Endometrial microvascular endothelial cells (primary cell): ENCODE measurements around the gene PRR19. TPM values are rescaled to one million over a fixed set of nuclear protein-coding genes. Genes with fewer than 3 reads are reported as not detected.

Experiments
- in situ Hi-C: cut with HindIII; loops from 2 replicates; pipeline ENCODE4 v1.10.0; 2017; ENCODE audit warnings: low sequenced_read_pairs, low pct_unique_long_range_greater_than_20kb; ENCODE audit errors: inconsistent ontology term
- total RNA-seq: library from RNA; depleted of rRNA; stranded (reverse); fragments of >200 nt; gene quantifications from one replicate; pipeline ENCODE4 v1.2.3, GENCODE V29; 2015; ENCODE audit errors: inconsistent ontology term

The PRR19 gene
- total RNA-seq, 1 donor from 2014 or later = 1.7 TPM

DNA sequence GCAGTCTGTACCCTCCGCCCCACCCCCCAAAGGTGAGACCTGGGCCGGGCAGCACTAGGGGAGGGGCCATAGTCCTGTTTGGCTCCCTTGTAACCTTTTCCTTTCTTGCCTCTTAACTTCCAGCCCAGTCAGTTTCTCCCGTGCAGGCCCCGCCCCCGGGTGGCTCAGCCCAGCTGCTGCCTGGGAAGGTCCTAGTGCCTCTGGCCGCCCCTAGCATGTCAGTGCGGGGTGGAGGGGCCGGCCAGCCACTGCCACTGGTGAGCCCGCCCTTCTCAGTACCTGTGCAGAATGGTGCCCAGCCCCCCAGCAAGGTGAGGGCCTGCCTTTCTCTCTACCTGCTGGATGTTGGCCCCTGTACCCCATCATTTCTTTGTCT is 10.5 kb upstream of the PRR19 start:
- in situ Hi-C loops = no loop called here

DNA sequence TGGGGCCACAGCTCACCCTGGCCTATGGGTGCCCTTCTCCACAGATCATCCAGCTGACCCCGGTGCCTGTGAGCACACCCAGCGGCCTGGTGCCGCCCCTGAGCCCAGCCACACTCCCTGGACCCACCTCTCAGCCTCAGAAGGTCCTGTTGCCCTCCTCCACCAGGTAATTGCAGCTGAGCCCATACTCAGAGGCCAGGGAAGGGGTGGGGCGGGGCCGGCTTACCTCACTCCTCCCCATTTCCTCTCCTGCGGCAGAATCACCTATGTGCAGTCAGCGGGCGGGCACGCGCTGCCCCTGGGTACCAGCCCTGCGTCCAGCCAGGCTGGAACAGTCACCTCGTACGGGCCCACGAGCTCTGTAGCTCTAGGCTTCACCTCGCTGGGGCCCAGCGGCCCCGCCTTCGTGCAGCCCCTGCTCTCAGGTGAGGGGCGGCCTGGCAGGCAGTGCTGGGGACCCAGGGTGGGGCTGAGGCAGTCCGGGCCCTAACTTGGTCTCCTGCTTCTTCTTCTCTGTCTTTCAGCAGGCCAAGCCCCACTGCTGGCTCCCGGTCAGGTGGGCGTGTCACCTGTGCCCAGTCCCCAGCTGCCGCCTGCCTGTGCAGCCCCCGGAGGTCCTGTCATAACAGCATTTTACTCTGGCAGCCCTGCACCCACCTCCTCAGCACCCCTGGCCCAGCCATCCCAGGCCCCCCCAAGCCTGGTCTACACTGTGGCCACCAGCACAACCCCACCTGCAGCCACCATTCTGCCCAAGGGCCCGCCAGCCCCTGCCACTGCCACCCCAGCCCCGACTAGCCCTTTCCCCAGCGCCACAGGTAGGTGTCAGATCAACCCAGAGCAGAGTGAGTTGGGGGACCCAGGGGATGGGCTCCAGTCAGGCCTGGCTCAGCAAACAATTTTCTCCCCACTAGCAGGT is 9.6 kb upstream of the PRR19 start:
- in situ Hi-C loops = no loop called here

GRCh38 chr19:42292963-42293362 is 9.0 kb upstream of the PRR19 start:
- in situ Hi-C loops = no loop called here

DNA sequence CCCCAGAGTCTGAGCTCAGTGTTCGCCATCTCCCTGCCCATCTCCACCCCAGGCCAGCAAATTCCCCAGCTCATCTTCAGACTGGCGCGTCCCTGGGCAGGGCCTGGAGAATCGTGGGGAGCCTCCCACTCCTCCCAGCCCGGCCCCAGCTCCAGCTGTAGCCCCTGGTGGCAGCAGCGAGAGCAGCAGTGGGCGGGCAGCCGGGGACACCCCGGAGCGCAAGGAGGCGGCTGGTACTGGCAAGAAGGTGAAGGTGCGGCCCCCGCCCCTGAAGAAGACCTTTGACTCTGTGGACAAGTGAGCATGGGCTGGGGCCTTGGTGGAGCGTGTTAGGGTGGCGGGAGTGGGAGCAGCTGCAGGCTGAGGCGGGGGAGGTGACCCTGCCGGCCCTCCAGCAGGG is 8.4 kb upstream of the PRR19 start:
- in situ Hi-C loops = no loop called here

DNA sequence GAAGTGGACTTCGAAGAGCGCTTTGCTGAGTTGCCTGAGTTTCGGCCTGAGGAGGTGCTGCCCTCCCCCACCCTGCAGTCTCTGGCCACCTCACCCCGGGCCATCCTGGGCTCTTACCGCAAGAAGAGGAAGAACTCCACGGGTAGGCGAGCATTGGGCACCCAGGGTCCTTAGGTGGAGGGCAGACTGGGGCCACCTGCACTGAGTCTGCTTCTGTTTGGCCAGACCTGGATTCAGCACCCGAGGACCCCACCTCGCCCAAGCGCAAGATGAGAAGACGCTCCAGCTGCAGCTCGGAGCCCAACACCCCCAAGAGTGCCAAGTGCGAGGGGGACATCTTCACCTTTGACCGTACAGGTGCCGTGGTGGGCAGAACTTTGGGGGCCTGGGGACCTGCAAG is 8.0 kb upstream of the PRR19 start:
- in situ Hi-C loops = no loop called here

DNA sequence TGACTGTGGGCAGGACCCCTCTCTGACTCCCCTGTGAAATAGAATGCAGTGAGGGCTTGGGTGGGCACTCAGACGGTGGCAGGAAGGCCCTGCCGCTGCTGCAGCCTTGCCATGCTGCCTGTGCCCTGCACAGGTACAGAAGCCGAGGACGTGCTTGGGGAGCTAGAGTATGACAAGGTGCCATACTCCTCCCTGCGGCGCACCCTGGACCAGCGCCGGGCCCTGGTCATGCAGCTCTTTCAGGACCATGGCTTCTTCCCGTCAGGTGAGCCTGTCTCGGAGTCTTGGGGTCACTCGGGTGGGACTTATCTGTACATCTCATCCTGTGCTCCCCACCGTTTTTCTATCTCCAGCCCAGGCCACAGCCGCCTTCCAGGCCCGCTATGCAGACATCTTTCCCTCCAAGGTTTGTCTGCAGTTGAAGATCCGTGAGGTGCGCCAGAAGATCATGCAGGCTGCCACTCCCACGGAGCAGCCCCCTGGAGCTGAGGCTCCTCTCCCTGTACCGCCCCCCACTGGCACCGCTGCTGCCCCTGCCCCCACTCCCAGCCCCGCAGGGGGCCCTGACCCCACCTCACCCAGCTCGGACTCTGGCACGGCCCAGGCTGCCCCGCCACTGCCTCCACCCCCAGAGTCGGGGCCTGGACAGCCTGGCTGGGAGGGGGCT is 7.3 kb upstream of the PRR19 start:
- in situ Hi-C loops = no loop called here

DNA sequence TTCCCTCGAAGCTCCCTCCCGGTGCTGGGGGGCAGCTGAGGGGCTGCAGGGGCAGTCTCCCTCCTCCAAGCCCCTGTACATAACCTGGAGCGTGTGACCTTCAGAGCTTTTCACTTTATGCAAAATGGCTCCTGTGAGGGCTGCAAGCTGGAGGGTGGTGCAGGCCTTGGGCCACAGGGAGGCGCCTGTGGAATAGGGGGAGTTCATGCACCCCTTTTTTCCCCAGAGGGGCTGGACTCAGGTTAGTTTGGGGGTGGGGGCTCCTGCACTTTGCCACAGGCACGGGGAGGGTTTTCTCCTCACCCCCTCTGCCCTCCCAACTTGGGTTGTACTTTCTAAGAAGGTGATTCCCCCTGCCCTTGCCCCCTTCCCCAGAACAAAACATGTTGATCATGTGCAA is 6.6 kb upstream of the PRR19 start:
- in situ Hi-C loops = no loop called here

DNA sequence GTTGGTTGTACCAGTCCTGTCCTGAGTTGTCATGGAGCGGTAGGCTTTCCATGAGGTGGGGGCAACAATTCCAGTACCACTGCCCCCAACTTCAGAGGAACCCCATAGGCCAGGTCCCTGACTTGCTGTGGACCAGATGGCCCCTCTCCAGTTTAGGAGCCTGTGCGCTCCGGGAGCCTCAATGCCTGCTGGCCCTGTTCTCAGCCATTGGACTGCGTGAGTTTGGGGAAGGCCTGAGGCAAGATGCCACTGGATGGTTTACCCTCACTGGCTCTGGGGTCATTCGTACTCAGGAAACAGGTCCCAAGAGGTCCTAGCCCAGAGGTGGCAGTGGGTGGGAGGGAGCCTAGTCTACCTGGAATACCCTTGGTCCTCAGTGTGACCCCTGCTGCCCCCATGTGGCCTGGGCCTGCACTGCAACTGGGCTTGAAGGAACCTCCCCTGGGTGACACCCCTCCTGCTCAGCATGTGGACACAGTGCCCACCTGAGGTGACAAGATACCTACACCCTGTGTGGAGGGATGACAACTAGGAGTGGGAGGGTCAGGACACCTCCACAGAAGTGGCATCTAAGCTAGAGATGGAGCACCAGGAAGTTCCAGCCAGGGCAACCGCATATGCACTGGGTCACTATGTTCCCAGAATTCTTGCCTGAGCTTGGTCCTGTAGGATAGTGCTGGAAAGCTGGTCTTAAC is 6.0 kb upstream of the PRR19 start:
- in situ Hi-C loops = no loop called here

GRCh38 chr19:42297039-42297438 is 4.9 kb upstream of the PRR19 start:
- in situ Hi-C loops = no loop called here

GRCh38 chr19:42303101-42303464 is 1.2 kb downstream of the PRR19 start:
- in situ Hi-C loops = no loop called here

- in situ Hi-C loops = no loop called here
These were observed 1.9 kb downstream of the PRR19 start for GRCh38 chr19:42303876-42304275.

DNA sequence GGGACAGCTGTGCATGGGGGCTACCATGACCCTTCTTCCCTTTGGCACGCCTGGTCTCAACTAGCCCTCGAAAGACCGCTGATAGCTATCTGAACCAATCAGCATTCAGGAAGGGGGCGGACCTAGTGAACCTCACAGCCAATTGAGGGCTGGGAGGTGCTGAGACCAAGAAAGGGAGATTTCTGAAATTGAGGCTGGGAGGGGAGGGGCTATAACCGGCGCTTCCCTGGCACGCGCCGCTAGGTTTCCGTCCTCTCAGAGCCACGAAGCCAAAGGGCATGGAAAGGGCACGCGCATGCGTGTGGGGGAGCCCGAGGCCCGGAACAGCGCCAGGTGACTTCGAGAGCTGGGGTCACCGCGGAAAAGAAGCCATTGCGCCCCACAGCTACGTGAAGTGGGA is 4.7 kb downstream of the PRR19 start:
- in situ Hi-C loops = no loop called here

DNA sequence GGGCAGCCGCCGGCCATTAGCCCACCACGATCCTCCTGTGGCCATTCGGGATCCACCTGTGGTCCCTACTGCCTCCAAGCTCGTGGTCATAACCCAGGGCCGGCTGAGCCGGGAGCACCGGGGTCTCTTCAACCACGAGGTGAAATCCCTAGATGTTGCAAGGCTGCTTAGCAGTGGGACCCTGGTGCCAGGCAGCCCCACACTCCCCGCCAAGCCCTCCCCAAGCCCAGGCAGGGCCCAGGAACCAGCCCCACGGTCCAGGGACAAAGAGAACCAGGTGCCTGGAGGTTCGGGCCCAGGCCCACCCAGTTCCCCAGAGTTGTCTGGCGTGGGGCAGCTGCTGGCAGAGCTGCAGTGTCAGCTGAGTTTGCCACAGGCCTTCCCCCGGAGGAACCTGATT is 7.8 kb downstream of the PRR19 start:
- in situ Hi-C loops = no loop called here

DNA sequence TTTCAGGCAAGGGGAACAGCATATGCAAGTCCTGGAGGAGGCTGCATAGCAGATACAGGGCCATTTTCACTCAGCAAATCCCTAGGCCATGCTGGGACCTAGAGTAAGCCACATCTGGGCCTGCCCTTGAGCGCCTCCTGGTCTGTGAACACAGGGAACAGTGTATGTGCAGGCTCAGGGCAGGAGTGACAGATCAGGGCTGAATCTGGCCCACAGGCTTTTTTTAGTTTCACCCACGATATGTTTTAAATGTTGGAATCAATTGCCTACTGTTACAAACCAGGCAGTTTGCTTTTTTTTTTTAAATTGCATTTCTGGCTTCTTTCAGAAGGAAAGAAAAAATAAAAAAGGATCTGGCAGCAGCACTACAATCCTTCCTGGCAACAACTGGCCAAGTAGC is 9.7 kb downstream of the PRR19 start:
- in situ Hi-C loops = no loop called here

DNA sequence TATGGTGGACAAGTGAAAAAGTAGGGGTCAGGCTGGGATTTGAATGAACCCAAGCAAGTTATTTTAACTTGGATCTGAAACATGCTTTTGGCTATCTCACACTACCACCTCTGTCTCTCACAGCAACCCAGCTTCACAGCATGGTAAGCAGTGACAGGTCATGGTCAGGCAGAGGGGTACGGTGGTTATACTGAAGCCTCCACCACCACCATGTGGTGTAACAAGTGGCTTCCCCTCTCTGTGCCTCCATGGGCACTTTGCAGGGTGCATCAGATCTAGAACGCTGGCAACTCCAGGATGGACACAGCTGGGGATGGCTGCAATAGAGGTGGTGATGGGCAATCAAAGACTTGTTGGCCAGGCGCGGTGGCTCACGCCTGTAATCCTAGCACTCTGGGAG is 10.4 kb downstream of the PRR19 start:
- in situ Hi-C loops = no loop called here

GRCh38 chr19:42313096-42313839 is 11.3 kb downstream of the PRR19 start, which contains the start of gene TMEM145:
Gene TMEM145 (plus strand): TSS chr19:42313309. CDS start chr19:42313377, 68 bp downstream.
- in situ Hi-C loops = no loop called here

DNA sequence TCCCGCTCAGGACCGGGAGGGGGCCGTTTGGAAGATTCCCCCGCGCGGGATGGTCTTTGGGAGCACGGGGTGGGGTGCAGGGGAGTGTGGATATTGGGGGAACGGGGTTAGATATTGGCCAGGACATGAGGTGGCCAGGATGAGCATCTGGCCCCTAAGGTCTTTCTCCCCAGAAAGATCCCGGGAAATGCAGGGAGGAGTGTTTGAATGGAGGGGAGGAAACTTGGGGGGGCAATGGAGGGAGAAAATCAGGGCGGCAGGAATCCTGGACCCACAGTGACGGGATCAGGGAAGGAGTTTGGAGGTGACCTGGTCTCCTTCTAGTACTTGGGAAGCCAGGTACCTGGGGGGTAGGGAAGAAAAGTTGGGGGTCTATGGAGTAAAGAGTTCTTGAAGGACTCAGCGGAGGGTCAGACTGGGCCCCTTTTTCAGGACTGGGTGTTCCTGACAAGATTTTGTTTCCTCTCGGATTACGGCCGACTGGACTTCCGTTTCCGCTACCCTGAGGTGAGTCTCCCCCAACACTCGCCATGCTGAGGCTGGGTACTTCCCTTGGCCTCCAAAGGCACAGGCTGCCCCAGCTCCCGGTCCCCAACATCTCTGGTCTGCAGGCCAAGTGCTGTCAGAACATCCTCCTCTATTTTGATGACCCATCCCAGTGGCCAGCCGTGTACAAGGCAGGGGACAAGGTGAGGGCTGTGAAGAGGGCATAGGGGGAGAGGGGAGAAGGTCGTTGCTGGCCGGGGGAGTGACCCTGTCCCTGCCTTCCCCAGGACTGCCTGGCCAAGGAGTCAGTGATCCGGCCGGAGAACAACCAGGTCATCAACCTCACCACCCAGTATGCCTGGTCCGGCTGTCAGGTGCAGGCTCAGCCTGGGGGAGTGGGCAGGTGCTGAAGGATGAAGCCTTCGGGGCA is 12.2 kb downstream of the PRR19 start:
- in situ Hi-C loops = no loop called here

GRCh38 chr19:42315024-42315423 is 13.1 kb downstream of the PRR19 start:
- in situ Hi-C loops = no loop called here
